GM23338 (cell line): ENCODE data around the gene ADH1C. TPM values are rescaled to one million over a fixed set of nuclear protein-coding genes. Genes with fewer than 3 reads are reported as not detected.

Experiments used
- ATAC-seq: fragments of 200-7000 bp; cut with Tn5 transposase; 3 replicates; pipeline ENCODE4 v1.9.1; 2020
- DNase-seq: peaks from one replicate; pipeline ENCODE4 v3.0.0-alpha.2; 2015; ENCODE audit warnings: low spot score
- H2AFZ ChIP-seq: fragments of 200-600 bp; sonication (generic); 2 replicates; pipeline ENCODE4 v1.8.0; 2016; ENCODE audit warnings: antibody characterized with exemption, mild to moderate bottlenecking, moderate library complexity
- H3F3A ChIP-seq: fragments of 200-600 bp; sonication (generic); replicated peaks from 2 replicates; pipeline ENCODE4 v1.8.0; 2017; ENCODE audit warnings: antibody characterized with exemption, mixed run types, low read depth
- H3K27ac ChIP-seq: fragments of 200-600 bp; sonication (generic); 2 replicates; pipeline ENCODE4 v1.6.1; 2016; ENCODE audit warnings: low read depth
- H3K27me3 ChIP-seq: fragments of 200-600 bp; sonication (generic); 2 replicates; pipeline ENCODE4 v1.8.0; 2016; ENCODE audit warnings: mild to moderate bottlenecking, mixed run types, moderate library complexity; ENCODE audit not compliant: insufficient read depth
- H3K36me3 ChIP-seq: fragments of 200-600 bp; sonication (generic); 2 replicates; pipeline ENCODE4 v1.8.0; 2016; ENCODE audit warnings: mild to moderate bottlenecking; ENCODE audit not compliant: insufficient read depth
- H3K4me1 ChIP-seq: fragments of 200-600 bp; sonication (generic); 2 replicates; pipeline ENCODE4 v1.8.0; 2016; ENCODE audit warnings: mild to moderate bottlenecking, moderate library complexity; ENCODE audit not compliant: insufficient read depth
- H3K4me2 ChIP-seq: fragments of 200-600 bp; sonication (generic); 2 replicates; pipeline ENCODE4 v1.7.1; 2017; ENCODE audit warnings: mixed run types
- H3K4me3 ChIP-seq: fragments of 200-600 bp; sonication (generic); 2 replicates; pipeline ENCODE4 v1.6.1; 2016; ENCODE audit warnings: mixed run types
- H3K79me2 ChIP-seq: fragments of 200-600 bp; sonication (generic); replicated peaks from 2 replicates; pipeline ENCODE4 v1.8.0; 2017; ENCODE audit warnings: mild to moderate bottlenecking; ENCODE audit not compliant: insufficient read depth
- H3K9me2 ChIP-seq: fragments of 200-600 bp; sonication (generic); 2 replicates; pipeline ENCODE4 v1.8.0; 2017; ENCODE audit not compliant: insufficient read depth
- H4K20me1 ChIP-seq: fragments of 200-600 bp; sonication (generic); replicated peaks from 2 replicates; pipeline ENCODE4 v1.8.0; 2017; ENCODE audit warnings: mild to moderate bottlenecking; ENCODE audit not compliant: insufficient read depth
- H3K27ac Mint-ChIP-seq: 2 replicates; pipeline ENCODE4 v1.8.0; 2020; ENCODE audit warnings: inconsistent platforms, mild to moderate bottlenecking, moderate library complexity, mixed read lengths
- H3K27me3 Mint-ChIP-seq: 3 replicates; pipeline ENCODE4 v1.8.0; 2022; ENCODE audit warnings: low read depth, mild to moderate bottlenecking, moderate library complexity, mixed read lengths, inconsistent platforms; ENCODE audit not compliant: insufficient read depth, poor library complexity
- H3K36me3 Mint-ChIP-seq: 3 replicates; pipeline ENCODE4 v1.8.0; 2021; ENCODE audit warnings: low read depth, mild to moderate bottlenecking, inconsistent platforms, moderate library complexity, mixed read lengths
- H3K4me1 Mint-ChIP-seq: 3 replicates; pipeline ENCODE4 v1.8.0; 2020; ENCODE audit warnings: mild to moderate bottlenecking, inconsistent platforms, mixed read lengths
- H3K4me3 Mint-ChIP-seq: 3 replicates; pipeline ENCODE4 v1.8.0; 2021; ENCODE audit warnings: moderate library complexity, mild to moderate bottlenecking, inconsistent platforms, mixed read lengths
- H3K9me3 Mint-ChIP-seq: 3 replicates; pipeline ENCODE4 v1.8.0; 2020; ENCODE audit warnings: moderate library complexity, mild to moderate bottlenecking, inconsistent platforms, mixed read lengths
- CREB1 ChIP-seq: fragments of 250-450 bp; sonication (Bioruptor Pico); IDR thresholded peaks from 2 replicates; pipeline ENCODE4 v1.5.0; 2020; ENCODE audit warnings: low read depth, mild to moderate bottlenecking, moderate library complexity
- CTCF ChIP-seq, 2 experiments: fragments of 200-600 bp in 1 of 2; sonication (generic) in 1 of 2; conservative IDR thresholded peaks; 2 replicates each; pipeline versions ENCODE4 v1.5.1 to v1.6.1; 2016 to 2017; ENCODE audit warnings: antibody characterized with exemption in 2 of 2, low read depth in 2 of 2, mild to moderate bottlenecking in 2 of 2, moderate library complexity in 1 of 2
- ETS1 ChIP-seq: IDR thresholded peaks from 2 replicates; pipeline ENCODE4 v1.6.1; 2016; ENCODE audit warnings: antibody characterized with exemption
- EZH2 ChIP-seq: fragments of 200-600 bp; sonication (generic); IDR thresholded peaks from one replicate; pipeline ENCODE4 v1.8.0; 2017; ENCODE audit warnings: antibody characterized with exemption, mild to moderate bottlenecking, low read depth; ENCODE audit not compliant: unreplicated experiment
- EZH2phosphoT487 ChIP-seq: fragments of 200-600 bp; sonication (generic); IDR thresholded peaks from one replicate; pipeline ENCODE4 v1.8.1; 2018; ENCODE audit warnings: antibody characterized with exemption; ENCODE audit not compliant: unreplicated experiment
- JUNB ChIP-seq: IDR thresholded peaks from one replicate; pipeline ENCODE4 v1.6.1; 2016; ENCODE audit warnings: antibody characterized with exemption; ENCODE audit not compliant: unreplicated experiment
- NANOG ChIP-seq: IDR thresholded peaks from 2 replicates; pipeline ENCODE4 v1.6.1; 2016; ENCODE audit warnings: antibody characterized with exemption, borderline replicate concordance
- POLR2AphosphoS5 ChIP-seq: IDR thresholded peaks from 2 replicates; pipeline ENCODE4 v1.6.1; 2016; ENCODE audit warnings: antibody characterized with exemption, low read depth
- REST ChIP-seq: IDR thresholded peaks from one replicate; pipeline ENCODE4 v1.6.1; 2018; ENCODE audit warnings: antibody characterized with exemption; ENCODE audit not compliant: unreplicated experiment
- STAT1 ChIP-seq: IDR thresholded peaks from one replicate; pipeline ENCODE4 v1.6.1; 2016; ENCODE audit warnings: antibody characterized with exemption; ENCODE audit not compliant: unreplicated experiment
- ZNF114 ChIP-seq: fragments of 250-450 bp; sonication (Bioruptor Pico); IDR thresholded peaks from 2 replicates; pipeline ENCODE4 v1.5.0; 2020; ENCODE audit warnings: mild to moderate bottlenecking, moderate library complexity
- ZNF331 ChIP-seq: fragments of 250-450 bp; sonication (Bioruptor Pico); IDR thresholded peaks from 2 replicates; pipeline ENCODE4 v1.5.0; 2020; ENCODE audit warnings: low read depth, mild to moderate bottlenecking, moderate library complexity
- ZNF462 ChIP-seq: fragments of 250-450 bp; sonication (Bioruptor Pico); IDR thresholded peaks from 2 replicates; pipeline ENCODE4 v1.5.0; 2020; ENCODE audit warnings: mild to moderate bottlenecking, moderate library complexity
- polyA plus RNA-seq: library from polyadenylated mRNA; unstranded; fragments of >200 nt; fragmentation: Nextera tagmentation; extraction: Ambion mirVana; gene quantifications from 2 replicates; pipeline ENCODE4 v1.2.1, GENCODE V29; 2016
- total RNA-seq: library from RNA; depleted of rRNA; stranded (reverse); fragments of >200 nt; shearing (Covaris generic); gene quantifications from 2 replicates; pipeline ENCODE4 v1.2.3, GENCODE V29; 2014

The ADH1C gene
- total and polyA plus RNA-seq, 2 experiments from 2014 or later: not detected

- Histone ChIP-seq H3K27me3 (no peaks in the 10 kb centered on the region), H3K27ac (no peak overlapping the region), H3K36me3 (no peaks in the 10 kb centered on the region; the same call in 1 of the 2 replicates), H2AFZ (no peak overlapping the region), H3F3A (no peaks in the 10 kb centered on the region), H3K4me3 (no peak overlapping the region), H4K20me1 (no peaks in the 10 kb centered on the region), H3K4me2 (no peak overlapping the region), H3K4me1 (no peaks in the 10 kb centered on the region), H3K79me2 (no peaks in the 10 kb centered on the region), H3K9me2 (no peaks in the 10 kb centered on the region; the same call in 1 of the 2 replicates)
- Mint-ChIP-seq H3K9me3 (peaks cover 12% of the 10 kb centered on the region; the same call in 2 of the 3 replicates), H3K36me3 (peaks cover 3% of the 10 kb centered on the region; the same call in 1 of the 3 replicates), H3K27ac (no peak overlapping the region), H3K4me1 (no peaks in the 10 kb centered on the region; the same call in 2 of the 3 replicates), H3K4me3 (no peak overlapping the region), H3K27me3 (no peaks in the 10 kb centered on the region)
- DNase-seq (no peak), ATAC-seq (no peak)
- no peak for TF ChIP-seq EZH2
- no peak for TF ChIP-seq NANOG
- TF ChIP-seq ETS1: no peak
- no peak for TF ChIP-seq JUNB
- no peak for TF ChIP-seq POLR2AphosphoS5
- no peak for TF ChIP-seq ZNF462 (CRISPR knock-in tag)
- TF ChIP-seq CREB1 (CRISPR knock-in tag): no peak
- TF ChIP-seq ZNF331 (CRISPR knock-in tag): no peak
- TF ChIP-seq REST: no peak
- TF ChIP-seq EZH2phosphoT487: no peak
- TF ChIP-seq STAT1: no peak
- no peak for TF ChIP-seq CTCF (conservative IDR thresholded peaks at IDR 0.05; ENCODE audit: low read depth in 2 of 2)
- no peak for TF ChIP-seq ZNF114
Measured at GRCh38 chr4:99330648-99331047, 21.9 kb downstream of the ADH1C start.
